SH-SY5Y (cell line): ENCODE data around the gene KCTD13.

Experiments
- GATA2 ChIP-seq: IDR thresholded peaks from 2 replicates; pipeline ENCODE4 v1.6.1; 2011; ENCODE audit warnings: mild to moderate bottlenecking, low read depth, low read length
- GATA3 ChIP-seq: IDR thresholded peaks from 2 replicates; pipeline ENCODE4 v1.6.1; 2011; ENCODE audit warnings: low read depth, mild to moderate bottlenecking, low read length, moderate library complexity

- TF ChIP-seq GATA2, result no peak
- no peak for TF ChIP-seq GATA3
Observed at GRCh38 chr16:29921034-29921385, 5.0 kb downstream of the KCTD13 start.
